ENCODE results near the gene PPP6R3.
A peak's percentile ranks its signal among the peaks of the same experiment; 100 is the strongest.
"Not testable (repeated sequence)": the region's sequence is repeated elsewhere in the genome, so short reads cannot be mapped to it uniquely, and the experiment has no call there.

The PPP6R3 gene

DNA sequence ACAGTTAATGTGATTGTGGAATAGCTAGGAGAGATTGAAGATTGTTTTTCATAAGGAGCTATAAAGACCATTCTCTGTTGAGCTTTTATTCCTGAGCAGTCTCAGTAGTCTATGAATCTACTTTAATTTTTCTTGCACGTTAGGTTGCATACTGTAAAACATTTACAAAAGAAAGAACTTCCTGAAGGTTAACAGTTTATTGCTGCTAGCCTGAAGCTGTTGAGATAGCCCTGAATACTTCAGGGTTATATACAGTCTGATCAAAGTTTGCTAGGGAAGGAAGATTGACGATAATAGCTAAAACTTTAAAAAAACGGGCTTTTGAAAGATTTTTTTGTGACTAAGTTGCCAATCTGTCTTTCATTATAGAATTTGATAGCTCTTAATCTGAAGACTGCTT, 64.8 kb downstream of the PPP6R3 start:
- DNase-seq: no peak

DNA sequence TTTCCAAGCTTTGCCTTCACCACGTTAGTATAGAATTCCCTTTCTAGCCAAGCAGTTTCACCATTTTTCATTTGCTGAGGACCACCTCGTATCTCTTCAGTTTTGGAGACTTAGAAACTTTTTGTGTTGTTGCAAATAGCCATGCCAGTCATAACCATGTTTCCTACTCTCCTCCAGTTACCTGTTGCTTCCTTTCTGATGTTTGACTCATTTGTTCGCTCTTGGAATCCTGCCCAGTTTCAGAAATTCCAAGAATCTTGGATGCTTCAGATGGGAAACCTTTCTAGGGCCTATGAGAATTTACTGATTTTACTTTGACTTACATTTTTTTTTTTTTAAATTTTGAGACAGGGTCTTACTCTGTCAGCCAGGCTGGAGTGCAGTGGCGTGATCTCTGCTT, 65.4 kb downstream of the PPP6R3 start:
- DNase-seq: peak; percentile 59

DNA sequence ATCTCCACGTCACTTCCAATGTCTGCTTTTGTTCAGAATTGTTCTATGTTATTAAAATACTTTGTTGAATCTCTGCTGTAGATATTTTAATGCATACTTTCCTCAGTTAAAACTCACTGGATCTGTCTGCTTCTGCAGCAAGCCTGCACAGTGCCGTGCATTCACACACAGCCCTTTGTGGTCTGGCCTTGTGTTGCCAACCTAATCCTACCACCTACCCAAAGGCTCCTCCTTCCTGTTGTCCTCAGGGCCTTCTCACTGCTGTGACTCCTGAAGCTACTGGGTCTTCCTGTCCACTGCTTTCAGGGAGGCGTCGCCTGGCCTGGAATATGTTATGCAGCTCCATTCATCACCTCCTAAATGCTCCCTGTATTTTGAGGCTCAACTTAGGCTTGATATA, 67.0 kb downstream of the PPP6R3 start:
- no peak for DNase-seq

DNA sequence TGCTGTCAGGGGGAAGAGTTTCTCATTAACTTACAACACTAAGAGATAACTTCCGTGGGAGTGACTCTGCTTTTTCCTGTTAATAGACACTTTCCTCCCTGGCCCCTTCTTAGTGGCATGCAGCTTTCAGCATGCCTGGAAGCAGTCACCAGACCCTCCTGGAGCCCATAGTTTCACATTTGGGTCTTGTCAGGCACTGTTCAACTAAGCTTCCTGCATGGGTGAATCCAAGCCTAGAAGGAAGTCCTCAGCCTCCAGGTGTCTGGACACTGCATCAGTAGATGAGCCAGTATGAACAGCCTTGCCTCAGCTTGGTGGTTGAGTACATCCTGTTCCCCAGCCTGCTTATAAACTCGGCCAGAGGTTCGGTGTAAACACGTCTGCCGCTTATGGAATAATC, 68.1 kb downstream of the PPP6R3 start:
- no peak for DNase-seq

DNA sequence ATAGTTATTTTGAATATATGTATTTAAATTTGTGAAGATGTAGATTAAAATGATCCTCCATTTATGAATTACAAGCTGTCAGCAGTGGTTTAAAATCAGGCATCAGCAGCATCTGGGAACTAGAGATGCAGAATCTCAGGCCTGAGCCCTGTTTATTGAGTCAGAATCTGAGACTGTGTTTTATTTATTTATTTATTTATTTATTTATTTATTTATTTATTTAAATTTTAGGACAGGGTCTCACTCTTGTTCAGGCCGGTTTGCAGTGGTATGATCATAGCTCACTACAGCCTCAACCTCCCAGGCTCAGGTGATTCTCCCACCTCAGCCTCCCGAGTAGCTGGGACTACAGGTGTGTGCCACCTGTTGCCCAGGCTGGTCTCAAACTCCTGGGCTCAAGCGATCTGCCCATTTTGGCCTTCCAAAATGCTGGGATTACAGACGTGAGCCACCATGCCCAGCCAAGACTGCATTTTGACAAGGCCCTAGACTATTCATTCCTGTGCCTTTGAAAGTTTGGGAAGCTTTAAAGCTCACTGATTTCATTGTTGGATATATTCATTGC, 70.7 kb downstream of the PPP6R3 start:
- no peak for DNase-seq

DNA sequence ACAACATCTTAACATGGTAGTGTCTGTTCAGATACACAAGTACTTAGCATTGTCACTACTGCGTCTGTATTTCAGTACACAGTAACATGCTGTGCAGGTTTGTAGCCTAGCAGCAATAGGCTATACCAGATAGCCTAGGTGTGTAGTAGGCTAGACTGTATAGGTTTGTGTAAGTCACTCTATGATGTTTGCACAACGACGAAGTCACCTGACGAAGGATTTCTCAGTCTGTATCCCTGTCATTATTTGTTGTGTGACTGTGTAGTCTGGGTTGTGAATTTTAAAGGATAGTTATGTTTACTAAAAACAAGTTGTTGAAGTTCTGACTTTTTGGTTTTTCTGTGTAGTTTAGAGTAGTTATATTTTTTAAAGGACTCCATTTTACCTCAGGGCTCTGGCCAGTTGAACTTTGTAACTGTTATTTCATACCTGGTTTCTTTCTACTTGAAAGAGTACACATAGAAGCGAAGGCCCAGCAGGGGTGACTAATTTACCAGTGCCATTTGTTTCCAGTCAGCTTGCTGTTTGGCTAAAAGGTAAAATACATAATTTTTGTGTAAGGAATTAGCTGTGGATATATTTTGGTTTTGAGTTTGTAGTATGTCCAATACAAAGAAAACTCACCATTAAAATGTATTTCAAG, 72.3 kb downstream of the PPP6R3 start:
- DNase-seq: no peak

DNA sequence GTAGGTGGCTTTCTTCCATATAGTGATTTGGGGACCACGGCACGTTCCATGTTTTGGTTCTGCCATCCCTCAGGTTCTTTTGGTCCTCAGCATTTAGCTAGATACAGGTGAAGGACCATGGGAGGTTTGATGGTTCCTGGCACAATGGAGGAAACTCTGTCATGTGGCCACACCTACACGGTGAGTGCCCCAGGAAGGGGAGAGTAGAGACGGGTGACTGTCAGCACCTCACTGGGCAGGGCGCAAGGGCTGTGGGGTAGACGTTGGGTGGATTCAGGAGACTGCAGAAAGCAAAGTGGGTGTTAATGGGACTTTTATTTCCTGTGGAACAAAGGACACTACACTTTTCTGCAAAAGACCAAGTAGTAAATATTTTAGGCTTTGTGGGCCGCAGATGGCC, 73.4 kb downstream of the PPP6R3 start:
- no peak for DNase-seq

DNA sequence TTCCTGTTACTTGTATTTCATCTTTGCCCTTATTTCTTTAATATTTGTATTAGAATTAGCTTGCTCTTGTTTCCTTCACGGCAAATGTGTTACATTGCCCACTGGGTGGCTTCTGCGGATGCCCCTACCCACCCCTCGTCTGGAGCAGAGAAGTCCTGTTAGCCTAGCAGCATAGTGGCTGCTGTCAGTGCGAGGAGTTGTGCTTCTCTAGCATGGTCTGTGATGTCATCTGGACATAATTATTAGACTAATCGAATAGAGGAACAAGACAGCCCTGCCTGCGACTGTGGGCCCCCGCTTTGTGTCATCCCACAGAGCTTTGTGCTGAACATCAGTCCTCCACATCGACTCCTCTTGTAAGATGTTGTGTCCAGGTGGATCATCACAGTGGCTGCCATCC, 74.5 kb downstream of the PPP6R3 start:
- no peak for DNase-seq

DNA sequence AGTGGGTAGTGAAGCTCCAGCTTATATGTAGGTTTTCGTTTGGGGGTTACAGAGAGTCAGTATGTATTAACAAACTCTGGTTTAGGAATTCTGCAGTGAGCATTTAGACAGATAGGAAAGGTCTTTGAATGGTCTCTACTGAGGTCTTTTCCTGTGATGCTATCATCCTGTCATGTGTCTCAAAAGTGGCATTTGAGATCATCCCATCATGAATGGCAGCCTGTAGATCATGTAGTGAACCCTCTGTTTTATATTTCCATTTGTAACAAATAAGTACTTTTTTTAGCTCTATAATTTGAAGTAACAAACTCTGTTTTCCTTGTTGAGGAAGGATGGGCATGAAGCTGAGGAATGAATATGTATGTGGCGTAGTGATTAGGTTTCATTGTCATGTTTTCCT, 76.2 kb downstream of the PPP6R3 start:
- no peak for DNase-seq

DNA sequence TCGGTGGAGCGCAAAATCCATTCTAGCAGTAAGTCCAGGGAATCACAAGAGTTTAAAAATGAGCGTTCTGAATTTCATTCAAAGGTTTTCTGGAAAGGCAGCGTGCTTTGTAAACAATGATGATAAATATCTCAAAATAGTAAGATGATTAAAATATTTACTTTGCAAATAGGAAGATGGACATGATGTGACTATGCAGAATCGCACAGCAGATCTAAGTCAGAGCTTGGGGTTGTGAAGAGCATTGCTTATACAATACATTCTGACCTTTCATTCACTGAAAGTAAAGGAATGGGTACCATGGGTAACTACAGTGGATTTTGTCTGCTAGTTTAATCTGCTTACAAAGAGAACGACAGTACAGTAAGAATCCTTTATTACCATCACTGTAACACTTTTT, 77.5 kb downstream of the PPP6R3 start:
- DNase-seq: no peak

DNA sequence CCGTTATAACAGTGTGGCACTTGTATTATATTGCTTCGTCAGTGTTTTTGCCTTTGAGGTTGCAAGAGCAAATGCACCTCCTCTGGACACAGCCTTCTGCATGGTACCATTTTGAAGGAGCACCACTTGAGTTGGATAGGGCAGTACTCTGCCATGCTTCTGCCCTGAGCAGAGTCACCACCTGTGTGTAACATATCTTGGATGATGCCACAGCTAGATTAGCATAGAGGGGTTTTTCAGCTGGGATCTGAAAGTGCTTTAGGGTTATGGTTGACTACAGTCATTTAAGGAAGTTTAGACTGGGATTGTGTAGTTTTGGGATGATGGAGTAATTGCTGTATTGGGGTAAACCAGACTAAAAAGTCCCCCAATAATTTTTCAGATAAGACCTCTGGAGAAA, 78.8 kb downstream of the PPP6R3 start:
- no peak for DNase-seq

DNA sequence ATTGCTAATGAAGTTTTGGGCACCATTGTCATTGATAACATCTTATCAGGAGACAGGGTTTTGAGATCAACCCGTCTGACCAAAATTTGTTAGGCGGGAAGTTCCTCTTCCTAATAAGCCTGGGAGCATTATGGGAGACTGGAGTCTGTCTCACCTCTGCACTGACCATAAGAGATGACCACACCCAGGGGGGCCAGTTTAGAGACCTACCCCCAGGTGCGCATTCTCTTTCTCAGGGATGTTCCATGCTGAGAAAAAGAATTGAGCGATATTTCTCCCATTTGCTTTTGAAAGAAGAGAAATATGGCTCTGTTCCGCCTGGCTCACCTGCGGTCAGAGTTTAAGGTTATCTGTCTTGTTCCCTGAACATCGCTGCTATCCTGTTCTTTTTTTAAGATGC, 80.0 kb downstream of the PPP6R3 start:
- DNase-seq: not testable (repeated sequence)

DNA sequence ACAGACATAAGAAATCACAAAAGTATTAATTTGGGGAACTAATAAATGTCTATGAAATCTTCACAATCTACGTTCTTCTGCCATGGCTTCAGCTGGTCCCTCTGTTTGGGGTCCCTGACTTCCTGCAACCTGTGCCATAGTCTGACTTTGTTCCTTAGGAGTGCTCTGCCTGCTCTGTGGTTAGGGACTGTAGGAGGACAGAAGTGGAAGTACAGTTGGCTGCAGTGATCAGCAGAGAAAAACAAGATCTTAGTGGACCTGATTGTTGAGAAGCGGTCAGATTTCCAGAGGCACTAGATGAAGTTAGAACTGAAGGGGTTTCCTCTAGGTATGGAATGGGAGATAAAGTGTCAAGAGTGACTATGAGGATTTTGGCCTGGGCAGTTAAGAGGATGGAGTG, 80.6 kb downstream of the PPP6R3 start:
- no peak for DNase-seq

DNA sequence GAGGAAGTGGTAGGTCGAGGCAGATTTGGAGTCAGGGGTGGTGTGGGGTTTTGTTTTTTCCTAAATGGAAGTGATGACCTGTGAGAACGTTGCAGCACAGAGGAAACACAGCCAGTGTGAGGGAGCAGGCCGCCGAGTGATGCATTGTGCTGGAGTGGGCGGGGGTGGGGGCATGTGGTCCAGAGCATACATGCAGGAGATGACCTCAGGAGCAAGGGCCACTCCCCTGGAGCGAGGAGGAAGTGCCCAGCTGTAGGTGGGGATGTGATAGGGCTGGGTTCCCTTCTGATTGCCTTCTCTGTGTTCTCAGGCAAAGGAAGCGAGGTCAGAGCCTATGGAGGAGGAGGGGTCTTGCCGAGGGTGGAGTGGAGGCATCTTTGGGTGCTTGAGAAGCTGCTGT, 81.4 kb downstream of the PPP6R3 start:
- DNase-seq: no peak

DNA sequence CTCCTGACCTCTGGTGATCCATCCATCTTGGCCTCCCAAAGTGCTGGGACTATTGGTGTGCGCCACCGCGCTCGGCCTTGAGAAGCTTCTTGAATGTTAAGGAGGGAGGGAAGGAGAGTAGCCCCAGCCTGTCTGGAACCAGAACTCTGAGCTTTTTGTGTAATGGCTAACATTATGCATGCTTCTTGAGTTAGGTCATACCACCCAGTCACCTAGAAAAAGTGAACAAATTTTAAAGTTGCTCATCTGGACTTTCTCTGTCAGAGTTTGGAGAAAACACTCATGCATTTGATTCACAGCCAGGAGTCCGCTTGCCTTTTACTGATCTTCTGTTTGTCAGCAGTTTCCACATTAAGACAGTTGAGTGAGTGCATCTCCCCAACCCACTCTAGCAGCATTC, 82.1 kb downstream of the PPP6R3 start:
- peak; percentile 77 for DNase-seq

DNA sequence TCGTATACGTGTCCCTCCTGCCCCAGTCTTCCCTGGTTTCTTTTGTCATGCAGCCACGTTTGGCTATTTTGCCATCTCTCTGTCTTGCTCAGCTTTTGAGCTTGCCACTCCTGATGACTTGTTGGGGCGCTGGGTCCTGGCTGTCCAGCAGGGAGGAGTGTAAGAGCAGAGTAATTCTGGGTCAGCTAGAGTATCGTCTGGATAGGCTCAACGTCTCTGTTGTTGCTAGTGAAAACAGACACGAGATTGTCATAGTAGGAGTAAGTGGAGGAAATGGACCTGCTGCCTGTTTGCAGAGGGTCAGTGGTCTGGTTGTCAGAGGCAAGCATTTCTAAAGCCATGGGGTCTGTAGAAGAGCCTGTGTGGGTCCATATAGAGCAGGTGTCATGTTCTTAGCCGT, 83.0 kb downstream of the PPP6R3 start:
- DNase-seq: no peak

DNA sequence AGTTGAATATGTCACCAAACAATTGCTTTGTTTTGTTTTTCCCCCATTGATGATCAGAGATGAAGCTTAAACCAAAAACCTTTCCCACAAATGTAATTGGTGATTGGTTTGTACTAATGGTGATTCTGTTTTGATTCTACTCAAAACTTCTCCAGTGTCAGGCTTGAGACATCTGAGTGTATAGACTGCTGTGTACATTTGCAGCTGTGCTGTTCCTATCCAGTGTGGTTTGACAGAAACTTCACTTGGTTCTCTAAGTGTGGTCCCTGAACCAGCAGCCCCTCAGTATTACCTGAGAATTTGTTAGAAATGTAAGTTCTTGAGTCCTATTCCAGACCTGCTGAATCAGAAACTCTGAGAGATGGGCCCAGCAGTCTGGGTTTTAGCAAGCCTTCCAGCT, 84.8 kb downstream of the PPP6R3 start:
- DNase-seq: no peak

DNA sequence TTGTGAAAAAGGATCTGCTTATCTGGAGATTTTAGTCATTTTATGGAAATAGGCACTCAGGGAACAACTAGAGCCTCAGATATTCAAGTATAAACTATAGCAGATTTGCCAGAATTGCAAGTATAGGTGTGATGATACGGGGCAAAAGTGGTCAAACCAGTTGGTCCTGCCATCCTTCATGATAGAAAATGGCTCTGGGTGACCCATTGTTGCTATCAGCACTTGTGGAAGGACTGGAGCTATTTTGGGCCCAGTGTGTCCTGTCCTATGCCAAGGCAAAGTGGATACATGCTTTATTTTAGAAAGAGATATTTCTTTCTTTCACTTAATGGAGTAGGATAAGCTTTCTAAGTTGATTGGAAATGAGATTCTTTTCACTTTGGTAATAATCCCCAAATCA, 85.2 kb downstream of the PPP6R3 start:
- no peak for DNase-seq

DNA sequence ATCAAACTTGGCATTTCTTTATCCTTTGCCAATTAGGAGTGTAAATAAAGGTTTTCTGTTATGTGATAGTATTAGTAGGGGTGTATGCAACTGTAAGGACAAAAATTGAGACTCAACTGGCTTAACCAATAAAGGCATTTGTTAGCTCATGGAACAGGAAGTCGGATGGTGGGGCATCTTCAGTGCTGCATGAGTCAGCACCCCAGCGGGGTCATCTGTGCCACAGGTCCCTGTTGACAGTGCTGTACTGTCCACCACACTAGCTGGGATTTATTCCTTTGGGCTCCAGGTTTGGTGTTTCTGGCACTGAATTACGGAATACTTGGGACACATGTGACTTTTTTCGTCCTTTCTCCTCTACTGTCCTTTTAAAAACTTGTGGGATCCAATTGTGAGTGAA, 86.0 kb downstream of the PPP6R3 start:
- DNase-seq: peak; percentile 33

DNA sequence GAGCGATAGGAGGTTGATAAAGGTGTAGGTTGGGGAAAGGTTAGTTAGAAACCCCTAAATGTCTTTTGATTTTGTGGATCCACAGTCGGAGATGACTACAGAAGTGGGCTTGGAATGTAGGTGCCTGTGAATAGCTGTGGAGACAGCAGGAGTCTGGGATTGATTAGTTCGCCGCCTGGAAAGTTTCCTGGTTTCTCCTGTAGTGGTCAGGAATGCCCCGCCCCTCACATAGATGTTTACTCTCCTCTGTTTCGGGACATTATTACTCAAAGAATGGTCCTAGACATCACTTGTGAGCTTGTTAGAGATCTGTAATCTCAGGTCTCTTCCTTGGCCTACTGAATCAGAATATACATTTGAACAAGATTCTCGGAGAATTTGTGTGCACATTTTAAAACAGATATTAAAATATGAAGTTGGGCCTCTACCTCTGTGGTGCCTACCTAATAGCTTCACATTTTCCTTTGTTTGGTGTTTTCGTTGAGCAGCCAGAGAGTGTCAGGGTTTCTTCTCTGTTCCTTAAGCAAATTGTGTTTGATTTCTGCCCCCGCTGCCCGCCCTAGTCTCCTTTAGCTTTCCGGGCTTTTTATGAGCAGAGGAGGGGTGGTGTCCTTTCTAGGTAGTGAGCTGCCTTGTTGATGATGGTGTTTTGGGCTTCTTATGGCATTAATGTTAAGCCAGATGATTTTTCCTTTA, 89.4 kb downstream of the PPP6R3 start:
- peak; percentile 52 for DNase-seq

DNA sequence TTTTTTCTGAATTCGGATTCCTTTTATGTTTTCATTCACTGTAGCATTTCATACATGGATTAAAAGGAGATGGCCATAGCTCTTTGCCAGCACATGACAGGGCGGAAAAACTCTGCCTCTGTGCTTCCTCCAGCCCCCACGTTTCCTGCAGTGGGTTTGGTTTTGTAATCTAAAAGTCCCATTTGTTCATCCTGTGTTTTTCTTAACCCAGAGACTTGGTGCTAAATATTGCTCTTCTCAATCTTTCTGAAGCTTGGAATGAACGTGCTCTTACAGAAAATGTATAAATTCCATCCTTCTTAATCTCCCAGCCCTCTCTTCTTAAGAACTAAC, 89.9 kb downstream of the PPP6R3 start:
- DNase-seq: no peak

DNA sequence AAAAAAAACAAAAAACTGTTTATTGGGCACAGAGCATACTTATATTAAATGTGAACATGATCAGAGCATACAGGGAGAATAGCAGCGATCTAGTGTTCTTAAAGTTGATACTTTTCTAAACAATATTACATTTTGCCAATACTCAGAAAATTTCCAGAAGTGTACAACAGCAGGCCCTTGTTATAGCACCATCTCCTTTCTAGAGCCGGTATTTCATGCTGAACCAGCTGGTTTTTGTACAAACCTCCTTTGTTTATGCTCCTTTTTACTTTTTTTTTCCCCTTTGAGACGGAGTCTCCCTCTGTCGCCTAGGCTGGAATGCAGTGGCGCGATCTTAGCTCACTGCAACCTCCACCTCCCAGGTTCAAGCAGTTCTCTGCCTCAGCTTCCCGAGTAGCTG, 90.7 kb downstream of the PPP6R3 start:
- no peak for DNase-seq

DNA sequence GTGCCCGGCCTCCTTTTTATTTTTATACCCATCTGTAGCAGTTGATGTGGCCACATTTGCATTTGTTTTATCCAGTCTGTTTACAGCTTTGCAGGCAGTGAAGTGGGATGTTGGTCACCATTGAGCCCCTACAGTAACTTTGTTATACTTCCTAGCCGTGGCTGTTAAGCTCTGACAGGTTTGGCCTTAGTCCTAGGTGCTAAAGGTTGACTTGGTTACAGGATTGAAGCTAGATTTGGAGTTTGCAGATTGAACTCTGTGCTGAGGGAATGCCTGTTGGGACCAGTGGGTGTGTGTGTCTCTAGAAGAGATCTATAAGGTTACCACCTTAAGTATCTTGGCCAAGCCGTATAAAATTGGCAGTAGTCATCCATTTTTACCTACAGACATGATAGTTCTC, 91.2 kb downstream of the PPP6R3 start:
- DNase-seq: no peak

DNA sequence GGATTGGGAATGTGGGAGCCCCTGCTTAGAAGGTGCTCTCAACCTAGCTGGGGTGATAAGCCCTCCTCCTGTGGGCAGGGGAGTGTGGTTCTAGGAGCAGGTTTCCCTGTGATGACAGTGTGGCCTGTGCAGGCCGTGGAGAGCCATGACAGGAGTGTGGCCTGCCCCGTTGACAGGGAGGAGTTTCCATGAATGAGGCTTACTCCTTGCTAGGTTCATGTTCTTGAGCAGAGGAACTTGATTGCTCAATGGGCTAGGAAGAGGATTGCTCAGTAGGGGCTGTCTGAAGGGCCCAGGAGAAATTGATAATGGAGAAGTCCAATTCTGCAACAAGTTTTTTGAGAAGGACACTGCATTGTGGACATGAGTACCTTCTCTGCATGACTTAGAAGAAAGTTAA, 92.0 kb downstream of the PPP6R3 start:
- no peak for DNase-seq

DNA sequence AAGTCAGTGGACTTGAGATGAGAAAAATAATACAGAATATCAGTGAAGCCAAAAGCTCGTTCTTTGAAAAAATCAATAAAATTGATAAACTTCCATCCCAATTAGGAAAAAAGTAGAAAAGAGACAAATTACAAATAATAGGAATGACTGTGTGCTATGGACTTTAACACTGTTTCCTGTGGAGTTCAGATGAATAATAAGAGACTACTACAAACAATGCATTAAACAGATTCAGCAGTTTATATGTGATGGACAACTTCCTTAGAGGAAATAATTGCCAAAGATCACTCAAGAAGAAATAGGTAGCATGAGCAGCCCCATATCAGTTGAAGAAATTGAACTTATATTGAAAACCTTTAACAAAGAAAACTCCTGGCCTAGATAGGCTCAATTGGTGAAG, 99.7 kb downstream of the PPP6R3 start:
- no peak for DNase-seq
